ENCODE data around the gene NCR2. TPM values are rescaled to one million over a fixed set of nuclear protein-coding genes. Genes with fewer than 3 reads are reported as not detected.

The NCR2 gene
- total and polyA plus RNA-seq, 9 of the 15 experiments (the other 6 are each of a cell fraction or from before 2014, with no cell fraction given), result not detected

- Histone ChIP-seq H3K4me1 (replicated peaks in 1 of 2; ENCODE audit: control insufficient read depth in 2 of 2, insufficient read depth in 2 of 2, low read length in 2 of 2) (peaks cover 0 to 26% of the 10 kb centered on the region in 2 experiments; a peak in 2 of 5 replicates), H2AFZ (ENCODE audit: low read depth, low read length) (no peak overlapping the region), H3K4me2 (ENCODE audit: insufficient read depth, low read length) (no peak overlapping the region), H3K9me1 (ENCODE audit: control insufficient read depth, insufficient read depth, low read length) (no peaks in the 10 kb centered on the region), H3K4me3 (no peak overlapping the region), H3K9ac (ENCODE audit: insufficient read depth in 1 of 2, low read depth in 2 of 2, low read length in 2 of 2) (no peak overlapping the region), H3K9me3 (replicated peaks; ENCODE audit: control insufficient read depth, insufficient read depth, low read depth, low read length) (no peaks in the 10 kb centered on the region), H3K27ac (ENCODE audit: extremely low read depth, low read depth, low read length) (no peak overlapping the region), H3K36me3 (ENCODE audit: control insufficient read depth, insufficient read depth, low read length) (no peaks in the 10 kb centered on the region), H4K20me1 (replicated peaks; ENCODE audit: control insufficient read depth, insufficient read depth, low read length) (peaks cover 8% of the 10 kb centered on the region; the same call in 1 of the 2 replicates), H3K27me3 (ENCODE audit: control insufficient read depth in 2 of 2, insufficient read depth in 2 of 2, low read length in 2 of 2) (peaks cover 44 to 67% of the 10 kb centered on the region in 2 experiments), H3K79me2 (ENCODE audit: control insufficient read depth, insufficient read depth, low read length) (no peaks in the 10 kb centered on the region)
- ATAC-seq (no peak), DNase-seq (ENCODE audit: extremely low read depth in 1 of 4, low spot score in 3 of 4) (no peak), FAIRE-seq (no peak)
- no peak for TF ChIP-seq ETS1 (conservative IDR thresholded peaks at IDR 0.05; ENCODE audit: control insufficient read depth, low read depth, low read length)
- ChIA-PET POLR2A (interaction anchor here (0.5 kb wide), 1 partner anchor 120 kb away, joined by 3 read pairs; no protein-coding TSS in a partner anchor), CTCF (ENCODE audit: low intra/inter-chr PET ratio) (interaction anchor here (0.7 to 7.0 kb wide), 3 partner anchors 309 to 311 kb away, joined by 3 to 150 read pairs (median 7); no protein-coding TSS in a partner anchor)
- intact Hi-C loops (cut with micrococcal nuclease) (no loop called here), in situ Hi-C loops (cut with MboI) (loop anchor here (5.0 kb wide), 1 partner anchor 309 kb away; no protein-coding TSS in a partner anchor)
- 49% methylated on average over 43 of the region's 81 CpGs for WGBS (ENCODE audit: insufficient coverage, low coverage, missing lambda C conversion rate)
- no TSS peak for BruUV-seq (replicated peaks)
Observed at GRCh38 chr6:41372832-41373626, 37.6 kb downstream of the NCR2 start.

- no peaks in the 10 kb centered on the region for H3K9me1 ChIP-seq (ENCODE audit: control insufficient read depth, insufficient read depth, low read length)
- no peaks in the 10 kb centered on the region for H3K36me3 ChIP-seq (ENCODE audit: control insufficient read depth, insufficient read depth, low read length)
- TF ChIP-seq SIN3B (IDR thresholded peaks at IDR 0.05; ENCODE audit: low read depth), result no peak
- no peak for TF ChIP-seq ELK1 (CRISPR knock-in tag; IDR thresholded peaks at IDR 0.05)
- no peak for TF ChIP-seq ZNF174 (CRISPR knock-in tag; IDR thresholded peaks at IDR 0.05)
- TF ChIP-seq E2F8 (IDR thresholded peaks at IDR 0.05; ENCODE audit: low read depth, partially characterized antibody), result no peak
- TF ChIP-seq RAD21 (CRISPR knock-in tag; conservative IDR thresholded peaks at IDR 0.05 in 1 of 2, IDR thresholded peaks at IDR 0.05 in 1 of 2), result no peak
- FAIRE-seq (no peak), DNase-seq (ENCODE audit: extremely low read depth in 1 of 4, low spot score in 3 of 4) (no peak), ATAC-seq (no peak)
- H3K9ac ChIP-seq (ENCODE audit: insufficient read depth in 1 of 2, low read depth in 2 of 2, low read length in 2 of 2), result no peak overlapping the region
- BruUV-seq (replicated peaks), result no TSS peak
- in situ Hi-C loops (cut with MboI) (loop anchor here (5.0 kb wide), 1 partner anchor 309 kb away; no protein-coding TSS in a partner anchor), intact Hi-C loops (cut with micrococcal nuclease) (no loop called here)
- no peak overlapping the region for H3K4me2 ChIP-seq (ENCODE audit: insufficient read depth, low read length)
- peaks cover 44 to 67% of the 10 kb centered on the region in 2 experiments for H3K27me3 ChIP-seq (ENCODE audit: control insufficient read depth in 2 of 2, insufficient read depth in 2 of 2, low read length in 2 of 2)
- WGBS (ENCODE audit: insufficient coverage, low coverage, missing lambda C conversion rate), result 60% methylated on average over 21 of the region's 22 CpGs
- peaks cover 8% of the 10 kb centered on the region; the same call in 1 of the 2 replicates for H4K20me1 ChIP-seq (replicated peaks; ENCODE audit: control insufficient read depth, insufficient read depth, low read length)
- peaks cover 0 to 26% of the 10 kb centered on the region in 2 experiments; a peak in 2 of 5 replicates for H3K4me1 ChIP-seq (replicated peaks in 1 of 2; ENCODE audit: control insufficient read depth in 2 of 2, insufficient read depth in 2 of 2, low read length in 2 of 2)
- CTCF ChIA-PET (ENCODE audit: low intra/inter-chr PET ratio), result interaction anchor here (0.7 to 1.2 kb wide), 2 partner anchors 309 to 310 kb away, joined by 3 to 7 read pairs; no protein-coding TSS in a partner anchor
- no peaks in the 10 kb centered on the region for H3K9me3 ChIP-seq (replicated peaks; ENCODE audit: control insufficient read depth, insufficient read depth, low read depth, low read length)
- H3K79me2 ChIP-seq (ENCODE audit: control insufficient read depth, insufficient read depth, low read length), result no peaks in the 10 kb centered on the region
- no peak overlapping the region for H2AFZ ChIP-seq (ENCODE audit: low read depth, low read length)
- no peak overlapping the region for H3K27ac ChIP-seq (ENCODE audit: extremely low read depth, low read depth, low read length)
- no peak overlapping the region for H3K4me3 ChIP-seq
- POLR2A ChIA-PET, result interaction anchor here (0.5 kb wide), 1 partner anchor 120 kb away, joined by 3 read pairs; no protein-coding TSS in a partner anchor
Observed at GRCh38 chr6:41373627-41373918, 38.2 kb downstream of the NCR2 start.
